Transverse colon (tissue), 4 donors: ENCODE data around the gene UROD.

Experiments used
- CTCF ChIP-seq, 5 experiments: fragments of 200-600 bp in 3 of 5; fragments of 450-650 bp in 2 of 5; sonication (generic) in 3 of 5; IDR thresholded peaks; 1 replicate in 2 of 5; 2 replicates in 3 of 5; pipeline ENCODE4 v1.5.1; 2016 to 2017; ENCODE audit warnings: antibody characterized with exemption in 5 of 5, inconsistent platforms in 3 of 5, mild to moderate bottlenecking in 2 of 5, moderate library complexity in 1 of 5
- EP300 ChIP-seq: sonication (generic); formaldehyde crosslinking; IDR thresholded peaks from one replicate; pipeline ENCODE4 v1.6.1; 2017; ENCODE audit warnings: antibody characterized with exemption, low read depth
- POLR2A ChIP-seq: fragments of 450-650 bp; IDR thresholded peaks from one replicate; pipeline ENCODE4 v1.6.1; 2016; ENCODE audit warnings: antibody characterized with exemption, mild to moderate bottlenecking, moderate library complexity
- POLR2AphosphoS5 ChIP-seq, 3 donors: sonication (generic); formaldehyde crosslinking; IDR thresholded peaks; one replicate each; pipeline ENCODE4 v1.6.1; 2016; ENCODE audit warnings: antibody characterized with exemption in 3 of 3

- no peak for TF ChIP-seq POLR2A
- no peak for TF ChIP-seq EP300
- TF ChIP-seq CTCF (IDR thresholded peaks at IDR 0.05) = no peak
- no peak for TF ChIP-seq POLR2AphosphoS5 (IDR thresholded peaks at IDR 0.05)
Observed at GRCh38 chr1:45026446-45026845, 14.4 kb downstream of the UROD start.
